GM21529 (cell line): ENCODE results near the gene CMKLR1.

Source experiments
- ATAC-seq: cut with Tn5 transposase; IDR thresholded peaks from one replicate; pipeline ENCODE4 v1.9.1; 2021; ENCODE audit not compliant: unreplicated experiment

CMKLR1 gene

DNA sequence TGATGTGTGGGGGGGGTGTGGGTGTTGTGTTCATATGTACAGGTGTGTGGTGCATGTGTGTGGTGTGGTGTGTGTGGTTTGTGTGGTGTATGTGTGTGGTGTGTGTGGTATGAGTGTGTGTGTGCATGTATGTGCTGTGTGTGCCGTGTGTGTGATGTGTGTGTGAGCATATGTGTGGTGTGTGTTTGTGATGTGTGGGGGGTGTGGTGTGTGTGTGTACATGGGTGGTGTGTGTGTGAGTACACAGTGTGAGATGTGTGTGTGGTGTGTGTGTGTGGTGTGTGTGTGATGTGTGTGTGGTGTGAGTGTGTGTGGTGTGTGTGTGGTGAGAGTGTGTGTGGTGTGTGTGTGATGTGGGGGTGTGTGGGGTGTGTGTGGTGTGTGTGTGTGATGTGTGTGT, 24.5 kb upstream of the CMKLR1 start:
- no peak for ATAC-seq

DNA sequence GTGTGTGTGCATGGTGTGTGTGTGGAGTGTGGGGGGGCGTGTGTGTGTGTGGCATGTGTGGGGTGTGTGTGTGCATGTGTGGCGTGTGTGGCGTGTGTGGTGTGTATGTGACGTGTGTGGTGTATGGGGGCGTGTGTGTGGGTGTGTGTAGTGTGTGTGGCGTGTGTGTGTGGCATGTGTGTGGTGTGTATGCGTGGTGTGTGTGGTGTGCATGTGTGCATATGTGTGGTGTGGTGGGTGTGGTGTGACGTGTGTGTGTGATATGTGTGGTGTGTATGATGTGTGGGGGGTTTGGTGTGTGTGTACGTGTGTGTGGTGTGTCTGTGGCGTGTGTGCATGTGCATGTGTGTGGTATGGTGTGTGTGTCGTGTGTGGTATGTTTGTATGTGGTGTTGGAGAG, 24.1 kb upstream of the CMKLR1 start:
- no peak for ATAC-seq

DNA sequence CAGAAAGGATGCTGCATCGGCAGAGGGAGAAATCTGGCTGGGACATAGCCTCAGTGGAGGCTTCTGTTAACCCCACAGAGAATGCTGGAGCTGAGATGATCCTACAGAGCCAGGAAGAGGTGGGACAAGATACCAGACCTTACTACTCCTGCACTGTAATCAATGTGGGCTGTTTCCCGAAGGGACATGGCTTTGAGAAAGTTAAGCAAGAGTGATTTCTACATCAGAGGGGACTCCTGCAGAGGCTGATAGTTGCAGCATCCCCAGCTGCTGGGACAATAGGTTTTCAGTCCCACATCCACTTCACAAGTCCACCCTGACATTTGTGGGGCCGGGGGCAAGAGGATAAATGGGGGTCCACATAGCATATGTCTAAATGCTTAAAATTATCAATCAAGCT, 22.5 kb upstream of the CMKLR1 start:
- no peak for ATAC-seq

DNA sequence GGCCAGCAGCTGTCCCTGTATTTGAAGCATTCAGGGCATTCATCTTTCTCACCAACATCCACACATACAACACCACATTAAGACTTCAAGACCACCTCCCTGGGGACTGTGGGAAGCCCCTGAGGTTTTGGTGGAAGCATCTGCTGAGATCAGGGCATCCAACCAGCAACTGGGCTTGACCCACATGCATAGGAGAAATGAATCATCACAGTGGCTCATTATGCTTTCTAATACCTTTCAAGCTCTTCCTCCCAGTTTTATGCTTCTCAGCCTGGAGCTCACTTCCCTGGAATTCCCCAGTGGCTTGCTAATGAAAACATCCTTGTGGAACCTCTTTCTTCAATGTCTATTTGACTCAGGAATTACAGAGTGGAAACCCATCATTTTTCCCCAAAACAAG, 21.4 kb upstream of the CMKLR1 start:
- ATAC-seq: peak; percentile 71

DNA sequence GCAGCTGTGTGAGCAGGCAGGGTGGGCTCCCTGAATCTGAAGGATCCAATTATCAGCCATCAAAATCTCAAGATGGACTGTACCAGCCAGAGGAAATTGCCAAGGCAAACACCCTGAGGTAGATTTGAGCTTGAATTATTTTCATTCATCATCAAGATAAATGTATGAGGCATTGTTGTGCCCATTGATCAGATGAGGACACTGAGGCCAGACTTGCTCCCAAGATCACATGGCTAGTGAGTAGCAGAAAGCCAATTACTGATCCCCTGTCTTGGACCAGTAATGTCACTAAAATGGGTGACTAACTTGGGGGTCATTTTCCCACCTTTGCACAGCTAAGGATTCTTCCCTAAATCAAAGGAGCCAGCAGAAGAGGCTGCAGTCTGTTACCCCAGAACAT, 20.9 kb upstream of the CMKLR1 start:
- no peak for ATAC-seq

DNA sequence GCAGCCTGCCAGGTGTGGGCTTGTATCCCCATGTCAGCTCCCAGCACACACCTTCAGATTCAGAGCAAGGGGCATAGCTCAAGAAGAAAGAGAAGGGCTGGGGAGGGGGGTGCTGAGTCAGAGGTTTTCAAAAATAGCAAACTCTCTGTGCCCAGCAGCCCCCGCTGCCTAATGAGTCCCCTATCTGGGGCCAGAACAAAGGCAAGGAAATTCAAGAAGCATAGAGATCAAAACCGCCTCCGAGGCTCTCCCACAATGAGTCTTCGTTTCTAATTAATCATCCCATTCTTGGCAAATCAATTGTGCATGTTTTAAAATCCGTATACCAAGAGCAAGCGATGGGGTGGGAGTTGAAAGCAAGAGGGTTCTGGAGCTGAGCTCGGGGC, 19.5 kb upstream of the CMKLR1 start:
- no peak for ATAC-seq

DNA sequence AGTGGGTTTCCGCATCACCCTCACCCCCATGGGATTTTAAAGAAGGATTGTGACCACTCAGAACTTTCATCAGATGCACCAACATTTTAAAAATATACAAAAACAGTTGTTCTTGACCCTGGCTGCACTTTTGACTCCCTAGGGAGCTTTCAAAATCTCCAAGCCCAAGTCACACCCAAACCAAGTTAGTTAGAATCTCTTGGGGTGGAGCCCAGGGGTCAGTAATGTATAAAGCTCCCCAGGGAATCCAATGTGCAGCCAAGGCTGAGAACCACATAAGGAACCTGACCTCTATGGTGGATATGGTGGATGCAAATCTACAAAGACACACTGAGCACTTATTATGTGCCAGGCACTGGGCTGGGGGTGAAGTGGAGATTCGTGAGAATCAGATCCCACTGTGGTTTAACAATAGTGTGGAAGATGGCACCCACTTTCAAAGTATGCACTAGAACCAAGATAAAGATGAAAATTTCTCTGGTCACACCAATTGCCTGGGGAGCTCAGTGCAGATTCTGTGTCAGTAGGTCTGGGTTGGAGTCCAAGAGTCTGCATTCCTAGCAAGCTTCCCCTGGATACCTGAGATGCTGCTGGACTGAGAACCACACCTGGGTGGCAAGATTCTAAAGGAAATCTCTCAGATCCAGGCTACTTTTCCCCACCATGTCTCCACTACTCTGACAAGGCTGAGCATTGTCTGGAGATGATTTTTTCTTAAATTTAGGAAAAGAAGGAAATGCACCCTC, 18.9 kb upstream of the CMKLR1 start:
- no peak for ATAC-seq

DNA sequence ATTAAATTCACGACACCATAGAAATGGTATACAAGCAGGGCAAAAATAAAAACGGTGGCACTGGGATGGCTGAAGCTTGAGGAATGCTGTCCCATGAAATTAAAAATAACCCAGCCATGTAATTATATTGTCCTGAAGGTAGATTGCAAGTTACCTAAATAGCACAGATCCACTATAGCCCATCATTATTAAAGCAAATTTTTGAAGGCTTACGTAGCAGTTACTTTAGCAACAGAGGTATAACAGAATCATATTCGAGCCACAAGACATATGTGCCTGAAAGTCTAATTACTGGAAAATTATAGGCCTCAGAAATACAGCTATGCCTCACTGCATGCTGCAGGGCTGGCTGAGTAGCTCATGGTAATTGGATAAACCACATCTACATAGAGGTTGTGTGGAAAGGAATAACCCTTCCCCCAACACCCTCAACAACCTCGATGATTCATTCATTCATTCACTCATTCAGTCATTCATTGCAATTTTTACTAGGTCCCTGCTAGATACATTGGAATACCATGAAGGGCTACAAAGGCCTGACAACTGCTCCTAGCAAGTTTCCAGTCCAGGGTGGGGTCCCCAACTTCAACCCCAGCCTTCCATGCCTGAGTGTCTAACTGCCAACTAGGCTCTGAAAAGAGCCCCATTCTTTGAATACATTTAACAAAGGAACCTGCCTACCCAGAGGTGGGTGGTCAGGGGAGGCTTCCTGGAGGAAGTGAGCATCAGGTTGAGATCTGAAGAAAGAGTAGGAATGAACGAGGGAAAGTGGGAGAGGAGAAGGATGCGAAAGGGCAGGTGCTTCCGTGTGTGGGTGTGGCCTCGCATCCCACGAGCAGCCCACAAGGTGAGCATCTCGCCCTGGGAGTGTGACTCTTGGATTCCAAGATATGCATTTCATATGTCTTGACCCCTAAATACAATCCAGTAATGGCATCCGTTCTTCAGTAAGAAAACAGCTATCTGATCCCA, 18.0 kb upstream of the CMKLR1 start:
- no peak for ATAC-seq

DNA sequence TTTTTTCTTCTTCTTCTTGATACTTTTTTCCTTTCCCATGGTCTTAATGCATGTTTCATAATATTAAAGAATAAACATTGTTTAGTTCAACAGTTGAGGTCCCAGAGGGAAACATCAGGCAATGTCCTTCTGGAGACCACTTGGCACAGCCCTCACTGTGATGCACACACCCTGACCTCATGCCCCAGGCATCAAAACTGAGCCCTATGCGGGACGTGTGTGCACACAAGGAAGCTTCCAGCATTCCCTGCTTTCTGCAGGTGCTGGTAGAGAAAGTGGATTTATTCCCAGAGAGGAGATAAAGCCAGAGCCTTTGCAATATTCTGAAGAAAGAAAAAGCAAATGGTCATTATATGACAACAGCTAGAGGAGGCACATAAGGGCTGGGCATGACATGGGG, 16.0 kb upstream of the CMKLR1 start:
- no peak for ATAC-seq

DNA sequence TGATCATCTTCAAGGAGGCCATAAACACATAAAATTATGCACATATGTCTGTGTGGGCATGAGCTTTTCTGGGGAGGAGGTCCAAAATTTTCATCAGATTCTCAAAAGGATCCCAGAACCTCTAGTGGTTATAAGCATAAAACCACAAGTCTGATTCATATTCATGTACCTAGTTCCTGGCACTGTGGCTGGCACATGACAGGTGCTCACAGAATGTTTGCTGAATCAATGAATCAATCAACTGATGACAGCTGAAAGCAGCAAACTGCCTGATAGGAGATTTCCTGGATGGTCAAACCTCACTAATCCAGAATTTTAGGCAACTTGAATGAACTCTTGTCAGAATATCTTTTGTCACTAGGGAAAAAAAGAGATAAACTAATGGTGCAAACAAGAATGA, 13.5 kb upstream of the CMKLR1 start:
- no peak for ATAC-seq

DNA sequence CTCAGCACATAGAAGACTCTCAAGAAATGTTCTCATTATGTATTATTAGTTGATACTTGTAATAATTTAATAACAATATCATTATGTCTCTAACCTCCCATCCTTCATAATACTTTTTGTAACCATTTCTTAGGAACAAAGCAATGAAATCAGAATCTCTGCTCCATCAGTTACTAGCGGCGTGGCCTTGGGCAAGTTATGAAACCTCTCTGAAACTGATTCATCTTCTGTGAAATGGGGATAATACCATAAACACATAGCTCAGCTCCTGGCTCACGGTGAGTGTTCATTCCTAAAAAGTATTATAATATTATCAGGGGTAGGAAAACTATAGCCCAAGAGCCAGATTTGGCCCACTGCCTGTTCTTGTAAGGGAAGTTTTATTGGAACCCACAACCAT, 11.4 kb upstream of the CMKLR1 start:
- ATAC-seq: no peak

DNA sequence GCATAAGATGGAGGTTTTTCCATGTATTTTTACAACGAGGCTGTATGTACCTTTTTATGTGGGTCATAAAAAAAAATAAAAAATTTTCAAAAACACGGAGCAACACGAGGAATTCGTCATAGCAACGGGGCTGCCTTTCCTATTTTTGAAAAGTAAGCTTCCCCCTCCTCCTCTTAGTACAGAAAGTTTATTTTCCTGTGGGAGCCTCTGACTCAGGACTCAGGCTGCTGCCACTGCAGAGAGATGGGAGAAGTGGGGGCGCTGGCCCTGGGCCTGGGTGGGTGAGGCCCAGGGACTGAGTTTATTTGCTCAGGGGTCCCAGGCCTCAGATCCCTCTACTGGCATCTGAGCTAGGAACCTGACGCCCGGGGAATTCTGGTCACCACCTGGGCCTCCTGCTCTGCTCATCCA, 10.2 kb upstream of the CMKLR1 start:
- ATAC-seq: no peak

DNA sequence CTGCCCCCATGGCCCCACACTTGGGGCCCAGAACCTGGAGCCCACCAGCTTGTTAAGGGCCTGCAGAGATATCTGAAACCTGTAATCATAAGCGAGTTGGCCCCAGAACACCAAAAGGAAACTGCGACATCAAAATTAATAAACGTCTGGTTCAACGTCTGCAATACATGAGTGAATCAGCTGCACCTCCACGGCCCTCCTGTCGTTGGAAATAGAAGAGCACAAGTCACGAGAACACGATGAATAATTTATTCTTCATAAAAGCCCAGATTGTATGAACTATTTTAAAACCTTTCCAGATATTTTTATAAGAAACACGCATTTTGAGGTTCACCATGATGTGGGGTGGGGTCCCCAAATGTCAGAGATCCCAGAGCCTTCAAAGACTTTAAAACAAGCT, 9.7 kb upstream of the CMKLR1 start:
- no peak for ATAC-seq

DNA sequence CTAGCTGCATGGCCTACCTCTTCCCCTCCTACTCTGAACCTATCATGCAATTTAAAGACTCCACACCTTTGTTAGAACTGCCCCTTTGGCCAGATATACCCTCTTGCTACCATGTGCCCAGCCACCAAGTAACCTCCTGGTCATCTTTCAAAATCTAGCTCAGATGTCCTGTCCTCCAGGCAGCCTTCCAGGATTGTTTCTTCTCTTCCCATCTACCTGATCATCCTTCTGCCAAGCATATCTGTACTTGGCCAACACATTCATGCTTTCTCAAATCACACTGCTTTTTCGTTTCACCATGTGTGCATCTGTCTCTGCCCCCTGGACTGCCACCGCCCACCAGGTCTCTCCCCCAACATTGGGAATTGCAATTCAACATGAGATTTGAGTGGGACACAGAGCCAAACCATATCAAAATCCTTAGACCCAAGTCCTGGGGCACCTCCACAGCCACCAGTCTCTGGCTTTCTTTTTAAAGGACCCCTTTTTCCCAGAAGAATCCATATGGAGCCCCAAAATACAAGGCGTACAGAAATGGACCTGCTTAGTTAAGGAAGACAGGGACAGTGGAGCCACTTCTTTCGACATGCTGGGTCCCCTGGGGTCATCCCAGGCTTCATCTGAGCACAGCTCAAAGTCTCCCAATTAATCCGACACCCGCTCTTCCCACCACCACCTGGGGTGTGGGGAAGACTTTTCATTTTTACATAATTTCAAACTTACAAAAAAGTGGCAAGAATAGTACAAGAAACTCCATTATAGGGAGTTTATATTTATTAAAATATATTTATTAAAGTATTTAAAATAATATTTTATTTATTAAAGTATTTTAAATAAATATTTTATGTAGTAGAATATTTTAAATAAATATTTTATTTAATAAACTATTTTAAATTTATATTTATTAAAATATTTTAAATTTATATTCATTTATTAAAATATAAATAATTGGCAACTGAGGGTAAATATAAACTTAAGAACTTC, 7.9 kb upstream of the CMKLR1 start:
- no peak for ATAC-seq

DNA sequence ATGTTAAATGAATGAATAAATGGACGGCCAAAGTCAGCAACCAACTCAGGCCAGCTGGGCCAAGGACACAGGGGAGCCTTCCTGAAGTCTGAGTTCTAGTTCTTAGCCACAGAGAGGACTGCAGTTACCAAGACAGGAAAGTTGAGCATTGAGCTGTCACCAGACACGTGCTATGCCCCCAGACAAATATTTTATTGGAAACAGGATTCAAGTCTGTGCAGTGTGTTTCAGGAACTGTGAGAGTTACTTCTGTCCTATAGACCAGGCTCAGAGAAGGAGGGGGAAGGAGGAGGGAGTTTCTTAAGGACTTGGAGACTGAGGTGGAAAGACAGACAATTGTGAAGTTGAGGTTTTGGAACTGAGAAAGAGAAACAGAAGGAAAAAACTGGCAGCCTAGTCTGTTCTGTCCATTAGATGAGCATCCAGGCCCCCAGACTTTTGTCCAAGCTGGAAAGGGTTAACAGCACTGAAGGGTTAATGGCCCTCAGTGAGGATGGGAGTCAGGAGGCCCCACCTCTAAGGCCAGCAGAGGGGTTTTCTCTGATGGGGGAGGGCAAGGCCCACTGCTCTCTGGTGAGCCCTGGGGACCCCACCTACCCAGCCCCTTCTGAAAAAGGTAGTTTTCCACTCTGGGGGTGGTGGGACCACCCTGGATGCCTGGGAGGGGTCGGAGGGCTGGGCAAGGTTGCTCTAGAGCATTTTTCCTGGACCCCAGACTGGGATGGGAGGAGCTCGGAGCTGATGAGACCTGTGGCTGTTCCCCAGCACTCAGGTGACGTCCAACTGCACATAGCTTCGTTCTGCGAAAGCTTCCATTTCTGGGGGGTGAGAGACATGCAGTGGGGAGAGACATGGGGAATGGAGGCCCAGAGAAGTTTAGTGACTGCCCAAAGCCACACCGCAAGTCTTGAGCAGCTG, 6.9 kb upstream of the CMKLR1 start:
- ATAC-seq: no peak

DNA sequence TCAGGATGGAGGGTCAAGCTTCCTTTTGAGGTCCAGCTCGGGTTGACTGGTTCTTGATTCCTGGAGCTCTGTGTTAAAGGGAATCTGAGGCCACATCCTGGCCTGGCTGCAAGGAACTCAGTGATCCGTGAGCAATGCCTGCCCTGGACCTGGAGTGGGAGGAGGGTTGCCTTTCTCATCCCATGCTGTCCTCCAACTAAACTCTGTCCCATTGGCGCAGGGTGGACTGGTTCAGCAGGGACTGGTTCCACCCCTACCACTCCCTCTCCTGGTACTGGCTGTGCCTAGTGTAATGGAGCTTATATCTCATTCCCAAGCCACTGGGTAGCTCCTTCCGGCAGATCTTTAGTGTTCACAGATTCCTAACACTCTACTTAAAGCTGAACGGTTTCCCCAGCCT, 3.9 kb upstream of the CMKLR1 start:
- ATAC-seq: no peak

DNA sequence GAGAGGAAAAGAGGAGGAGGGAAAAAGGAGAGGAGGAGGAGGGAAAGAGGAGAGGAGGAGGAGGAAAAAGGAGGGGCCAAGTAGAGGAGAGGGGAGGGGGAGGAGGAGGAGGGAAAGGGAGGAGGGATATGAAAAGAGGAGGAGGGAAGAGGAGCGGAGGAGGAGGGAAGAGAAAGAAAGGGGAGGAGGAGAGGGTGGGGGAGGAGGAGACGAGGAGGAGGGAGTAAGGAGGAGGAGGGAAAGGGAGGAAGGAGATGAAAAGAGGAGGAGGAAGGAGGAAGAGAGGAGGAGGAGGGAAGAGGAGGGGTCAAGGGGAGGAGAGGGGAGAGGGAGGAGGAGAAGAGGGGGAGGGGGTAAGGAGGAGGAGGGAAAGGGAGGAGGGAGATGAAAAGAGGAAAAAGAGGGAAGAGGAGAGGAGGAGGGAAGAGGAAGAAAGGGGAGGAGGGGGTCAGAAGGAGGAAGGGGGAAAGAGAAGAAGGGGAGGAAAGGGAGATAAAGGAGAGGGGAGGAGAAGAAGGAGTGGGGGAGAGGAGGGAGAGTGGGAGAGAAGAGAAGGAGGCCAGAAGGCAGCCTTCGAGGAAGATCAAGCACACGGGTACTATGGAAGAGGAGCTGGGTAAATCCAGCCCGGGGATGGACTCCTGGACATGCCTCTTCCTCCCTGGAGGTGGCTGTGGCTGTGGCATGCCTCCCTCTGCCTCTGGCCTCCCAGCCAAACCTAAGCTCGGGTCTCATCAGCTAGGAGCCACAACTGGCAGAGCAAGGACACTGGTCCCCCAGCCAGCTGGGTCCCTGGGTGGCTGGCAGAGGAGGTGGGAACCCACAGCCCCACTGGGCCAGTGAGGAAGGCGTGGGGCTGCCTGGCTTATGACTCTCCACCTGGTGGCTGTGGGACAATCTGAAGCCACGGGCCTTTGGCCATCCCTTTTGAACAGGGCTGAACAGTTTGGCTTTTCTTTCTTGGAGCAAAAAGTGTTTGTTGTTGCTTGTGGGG, 3.0 kb upstream of the CMKLR1 start:
- no peak for ATAC-seq

DNA sequence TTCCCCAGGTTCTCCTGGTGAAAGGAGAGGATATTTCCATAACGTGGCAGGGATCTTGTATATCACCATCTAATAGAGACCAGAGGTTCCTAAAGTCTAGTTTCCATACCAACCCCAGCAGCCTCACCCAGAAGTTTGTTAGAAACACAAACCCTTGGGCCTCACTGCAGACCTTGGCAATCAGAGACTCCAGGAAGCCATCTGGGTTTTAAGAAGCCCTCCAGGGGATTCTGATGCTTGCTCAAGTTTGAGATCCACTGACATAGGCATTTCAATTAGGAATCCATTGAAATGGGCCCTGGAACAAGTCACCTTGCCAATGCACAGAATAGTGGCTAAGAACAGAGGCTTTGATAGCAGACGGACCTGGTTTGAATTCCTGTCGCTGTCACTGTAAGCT, 2.2 kb upstream of the CMKLR1 start:
- no peak for ATAC-seq

DNA sequence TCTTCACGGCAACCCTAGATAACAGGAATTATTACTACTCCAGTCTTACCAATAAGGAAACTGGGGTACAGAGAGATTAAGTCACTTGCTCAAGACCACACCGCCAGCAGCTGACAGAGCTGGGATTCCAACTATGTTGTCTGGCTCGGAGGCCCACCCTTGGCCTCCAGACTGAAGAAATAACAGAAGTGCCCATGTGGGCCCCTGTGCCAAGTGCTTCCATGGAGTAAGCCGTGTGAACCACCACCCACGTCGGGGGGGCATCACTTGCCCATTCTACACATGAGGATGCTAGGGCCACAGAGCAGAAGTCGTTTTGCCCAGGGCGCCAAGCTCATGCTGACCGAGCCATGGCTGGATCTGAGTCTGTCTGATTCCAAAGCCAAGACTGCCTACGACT, 926 bp upstream of the CMKLR1 start:
- no peak for ATAC-seq
